MCF 10A (cell line): ENCODE data around the gene SLIRP. TPM values are rescaled to one million over a fixed set of nuclear protein-coding genes. Genes with fewer than 3 reads are reported as not detected.

Experiments used
- BruUV-seq: library from RNA; stranded (reverse); fragments of 400-500 nt; replicated peaks from 2 replicates; lab custom pipeline; 2021; lab: Mats Ljungman, UMichigan
- CTCF ChIA-PET: fragments of 300-600 bp; sonication (Branson Sonifier 250); formaldehyde crosslinking; extraction: SDS; loops from one replicate; lab custom pipeline; 2021; ENCODE audit warnings: antibody characterized with exemption, inconsistent platforms; lab: Yijun Ruan, JAX
- POLR2A ChIA-PET: fragments of 300-600, 350-650 bp; sonication (Branson Sonifier 250); formaldehyde crosslinking; extraction: SDS; loops from one replicate; lab custom pipeline; 2020; ENCODE audit warnings: antibody characterized with exemption, inconsistent platforms; lab: Yijun Ruan, JAX
- DNase-seq: peaks from one replicate; pipeline ENCODE4 v3.0.0-alpha.2; 2018; ENCODE audit not compliant: unreplicated experiment
- H3K27ac Mint-ChIP-seq: one replicate; pipeline ENCODE4 v1.8.0; 2022; ENCODE audit warnings: mild to moderate bottlenecking, low read depth, mixed read lengths; ENCODE audit not compliant: unreplicated experiment
- H3K27me3 Mint-ChIP-seq: one replicate; pipeline ENCODE4 v1.8.0; 2022; ENCODE audit warnings: mixed read lengths; ENCODE audit not compliant: insufficient read depth, unreplicated experiment
- H3K36me3 Mint-ChIP-seq: one replicate; pipeline ENCODE4 v1.8.0; 2022; ENCODE audit warnings: mild to moderate bottlenecking, moderate library complexity, mixed read lengths; ENCODE audit not compliant: insufficient read depth, unreplicated experiment
- H3K4me1 Mint-ChIP-seq: one replicate; pipeline ENCODE4 v1.8.0; 2022; ENCODE audit warnings: mixed read lengths; ENCODE audit not compliant: insufficient read depth, unreplicated experiment
- H3K4me3 Mint-ChIP-seq: one replicate; pipeline ENCODE4 v1.8.0; 2022; ENCODE audit warnings: mild to moderate bottlenecking, moderate library complexity, mixed read lengths; ENCODE audit not compliant: unreplicated experiment
- H3K9me3 Mint-ChIP-seq: one replicate; pipeline ENCODE4 v1.8.0; 2022; ENCODE audit warnings: mixed read lengths; ENCODE audit not compliant: unreplicated experiment
- CTCF ChIP-seq: fragments of 200-600 bp; IDR thresholded peaks from one replicate; pipeline ENCODE4 v1.8.0; 2022; ENCODE audit warnings: antibody characterized with exemption, mild to moderate bottlenecking; ENCODE audit not compliant: unreplicated experiment
- intact Hi-C: fragments of 100-400 bp; cut with micrococcal nuclease; formaldehyde crosslinking; loops from 2 replicates; pipeline ENCODE4 v1.14.1; 2022
- total RNA-seq: library from RNA; stranded (reverse); gene quantifications from 2 replicates; pipeline ENCODE4 v1.2.3, GENCODE V29; 2022

Gene SLIRP
- total RNA-seq, 1 experiment from 2014 or later = 249 TPM

- POLR2A ChIA-PET = interaction anchor here (0.7 to 2.6 kb wide), 8 partner anchors 11 to 64 kb away, joined by 3 to 18 read pairs (median 4); partner anchors contain the start of genes ALKBH1 and SLIRP
- Mint-ChIP-seq H3K9me3 (no peaks in the 10 kb centered on the region), H3K27ac (peak overlapping the region; percentile 55), H3K4me1 (peaks cover 22% of the 10 kb centered on the region), H3K27me3 (no peaks in the 10 kb centered on the region), H3K36me3 (peaks cover 40% of the 10 kb centered on the region), H3K4me3 (no peak overlapping the region)
- no peak for TF ChIP-seq CTCF
- no TSS peak for BruUV-seq
- CTCF ChIA-PET = interaction anchor here (0.6 to 1.3 kb wide), 4 partner anchors 19 to 405 kb away, joined by 3 to 11 read pairs (median 5); no protein-coding TSS in a partner anchor
- peak; percentile 30 for DNase-seq
- intact Hi-C loops = no loop called here
Measured at GRCh38 chr14:77681196-77682157, 26.4 kb upstream of the SLIRP start.

GRCh38 chr14:77682158-77682553 is 25.7 kb upstream of the SLIRP start:
- no peaks in the 10 kb centered on the region for H3K27me3 Mint-ChIP-seq
- CTCF ChIA-PET = interaction anchor here (0.6 to 1.3 kb wide), 4 partner anchors 18 to 154 kb away, joined by 3 to 6 read pairs (median 4); no protein-coding TSS in a partner anchor
- peaks cover 39% of the 10 kb centered on the region for H3K36me3 Mint-ChIP-seq
- no peak overlapping the region for H3K4me3 Mint-ChIP-seq
- H3K4me1 Mint-ChIP-seq = peaks cover 22% of the 10 kb centered on the region
- no peak for TF ChIP-seq CTCF
- no TSS peak for BruUV-seq
- H3K9me3 Mint-ChIP-seq = no peaks in the 10 kb centered on the region
- peak; percentile 36 for DNase-seq
- POLR2A ChIA-PET = interaction anchor here (0.5 to 2.6 kb wide), 8 partner anchors 10 to 89 kb away, joined by 3 to 18 read pairs (median 3); partner anchors contain the start of genes ALKBH1 and SLIRP
- intact Hi-C loops = no loop called here
- peak overlapping the region; percentile 55 for H3K27ac Mint-ChIP-seq

- DNase-seq = no peak
- intact Hi-C loops = no loop called here
- Mint-ChIP-seq H3K27ac (no peak overlapping the region), H3K4me3 (no peak overlapping the region), H3K4me1 (no peaks in the 10 kb centered on the region), H3K36me3 (peaks cover 66% of the 10 kb centered on the region), H3K27me3 (no peaks in the 10 kb centered on the region), H3K9me3 (no peaks in the 10 kb centered on the region)
- POLR2A ChIA-PET = interaction anchor here (1.5 to 1.7 kb wide), 2 partner anchors 15 to 28 kb away, joined by 4 to 5 read pairs; no protein-coding TSS in a partner anchor
- CTCF ChIA-PET = interaction anchor here (0.6 kb wide), 1 partner anchor 139 kb away, joined by 3 read pairs; no protein-coding TSS in a partner anchor
- no peak for TF ChIP-seq CTCF
- BruUV-seq = no TSS peak
Measured at GRCh38 chr14:77691259-77691658, 16.6 kb upstream of the SLIRP start.

- Mint-ChIP-seq H3K27me3 (no peaks in the 10 kb centered on the region), H3K4me1 (peaks cover 20% of the 10 kb centered on the region), H3K9me3 (no peaks in the 10 kb centered on the region), H3K4me3 (peak overlapping the region; percentile 93), H3K27ac (peak overlapping the region; percentile 95), H3K36me3 (peaks cover 40% of the 10 kb centered on the region)
- TSS peak; percentile 63 for BruUV-seq
- peak; percentile 59 for DNase-seq
- peak; percentile 29 for TF ChIP-seq CTCF
- ChIA-PET POLR2A (interaction anchor here (0.6 to 4.1 kb wide), 7 partner anchors 9 to 249 kb away, joined by 3 to 29 read pairs (median 7); partner anchors contain the start of genes AHSA1 and VIPAS39), CTCF (interaction anchor here (0.6 to 2.3 kb wide), 9 partner anchors 43 to 248 kb away, joined by 3 to 14 read pairs (median 4); partner anchors contain the start of gene SNW1)
- intact Hi-C loops = loop anchor here (1.0 to 2.0 kb wide), 3 partner anchors 52 to 248 kb away; partner anchors contain the start of gene SPTLC2
Measured at GRCh38 chr14:77707355-77707723, 564 bp upstream of the SLIRP start.
